A549 (cell line): ENCODE measurements around the gene TMEM52B.

ENCODE experiments used
- POLR2A ChIP-seq: IDR thresholded peaks from 2 replicates; pipeline ENCODE4 v1.6.1; 2012; ENCODE audit warnings: mild to moderate bottlenecking, low read length
- POLR2AphosphoS2 ChIP-seq: conservative IDR thresholded peaks from 2 replicates; pipeline ENCODE4 v1.6.1; 2012; ENCODE audit warnings: low read length, improper control_type of control experiment, inconsistent platforms
- TF ChIP-seq, protein P1 (sequence below): fragments of >200 bp; sonication (Bioruptor Twin); formaldehyde crosslinking; IDR thresholded peaks from 3 replicates; pipeline ENCODE4 v1.5.1; 2016

DNA sequence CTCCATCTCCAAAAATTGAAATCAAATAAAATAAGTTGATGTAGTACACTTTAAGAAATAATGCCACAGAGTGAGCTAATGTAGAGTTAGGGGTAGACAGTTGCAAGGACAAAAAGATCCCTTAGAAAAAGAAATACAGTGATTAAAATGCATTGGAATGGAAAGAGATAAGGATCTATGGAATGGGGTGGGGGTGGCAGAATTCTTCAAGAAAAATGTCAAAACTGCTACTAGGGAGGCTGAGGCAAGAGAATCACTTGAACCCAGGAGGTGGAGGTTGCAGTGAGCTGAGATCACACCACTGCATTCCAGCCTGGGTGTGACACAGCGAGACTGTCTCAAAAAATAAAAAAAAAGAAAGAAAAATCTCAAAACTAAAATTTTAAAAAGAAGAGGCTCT is 13.4 kb upstream of the TMEM52B start:
- TF ChIP-seq POLR2A = no peak
- TF ChIP-seq, protein P1, sequence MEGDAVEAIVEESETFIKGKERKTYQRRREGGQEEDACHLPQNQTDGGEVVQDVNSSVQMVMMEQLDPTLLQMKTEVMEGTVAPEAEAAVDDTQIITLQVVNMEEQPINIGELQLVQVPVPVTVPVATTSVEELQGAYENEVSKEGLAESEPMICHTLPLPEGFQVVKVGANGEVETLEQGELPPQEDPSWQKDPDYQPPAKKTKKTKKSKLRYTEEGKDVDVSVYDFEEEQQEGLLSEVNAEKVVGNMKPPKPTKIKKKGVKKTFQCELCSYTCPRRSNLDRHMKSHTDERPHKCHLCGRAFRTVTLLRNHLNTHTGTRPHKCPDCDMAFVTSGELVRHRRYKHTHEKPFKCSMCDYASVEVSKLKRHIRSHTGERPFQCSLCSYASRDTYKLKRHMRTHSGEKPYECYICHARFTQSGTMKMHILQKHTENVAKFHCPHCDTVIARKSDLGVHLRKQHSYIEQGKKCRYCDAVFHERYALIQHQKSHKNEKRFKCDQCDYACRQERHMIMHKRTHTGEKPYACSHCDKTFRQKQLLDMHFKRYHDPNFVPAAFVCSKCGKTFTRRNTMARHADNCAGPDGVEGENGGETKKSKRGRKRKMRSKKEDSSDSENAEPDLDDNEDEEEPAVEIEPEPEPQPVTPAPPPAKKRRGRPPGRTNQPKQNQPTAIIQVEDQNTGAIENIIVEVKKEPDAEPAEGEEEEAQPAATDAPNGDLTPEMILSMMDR = no peak
- TF ChIP-seq POLR2AphosphoS2 = no peak
